NB4 (cell line): ENCODE results near the gene IL3RA.

Experiments used
- DNase-seq: peaks from one replicate; pipeline ENCODE4 v3.0.0; 2010; ENCODE audit warnings: low read depth
- H3K4me3 ChIP-seq: one replicate; pipeline ENCODE4 v1.5.1; 2011; ENCODE audit warnings: mild to moderate bottlenecking, low read depth, low read length, moderate library complexity
- MYC ChIP-seq: IDR thresholded peaks from 2 replicates; pipeline ENCODE4 v1.6.1; 2011; ENCODE audit warnings: low read depth, low read length
- POLR2A ChIP-seq: IDR thresholded peaks from 2 replicates; pipeline ENCODE4 v1.6.1; 2011; ENCODE audit warnings: mild to moderate bottlenecking; ENCODE audit not compliant: insufficient read length; ENCODE audit errors: extremely low read depth
- TF ChIP-seq, protein P1 (sequence below): IDR thresholded peaks from 2 replicates; pipeline ENCODE4 v1.6.1; 2011; ENCODE audit warnings: low read depth, low read length
- TF ChIP-seq, protein P2 (sequence below): IDR thresholded peaks from one replicate; pipeline ENCODE4 v1.5.1; 2012; ENCODE audit warnings: low read depth, low read length

The IL3RA gene

DNA sequence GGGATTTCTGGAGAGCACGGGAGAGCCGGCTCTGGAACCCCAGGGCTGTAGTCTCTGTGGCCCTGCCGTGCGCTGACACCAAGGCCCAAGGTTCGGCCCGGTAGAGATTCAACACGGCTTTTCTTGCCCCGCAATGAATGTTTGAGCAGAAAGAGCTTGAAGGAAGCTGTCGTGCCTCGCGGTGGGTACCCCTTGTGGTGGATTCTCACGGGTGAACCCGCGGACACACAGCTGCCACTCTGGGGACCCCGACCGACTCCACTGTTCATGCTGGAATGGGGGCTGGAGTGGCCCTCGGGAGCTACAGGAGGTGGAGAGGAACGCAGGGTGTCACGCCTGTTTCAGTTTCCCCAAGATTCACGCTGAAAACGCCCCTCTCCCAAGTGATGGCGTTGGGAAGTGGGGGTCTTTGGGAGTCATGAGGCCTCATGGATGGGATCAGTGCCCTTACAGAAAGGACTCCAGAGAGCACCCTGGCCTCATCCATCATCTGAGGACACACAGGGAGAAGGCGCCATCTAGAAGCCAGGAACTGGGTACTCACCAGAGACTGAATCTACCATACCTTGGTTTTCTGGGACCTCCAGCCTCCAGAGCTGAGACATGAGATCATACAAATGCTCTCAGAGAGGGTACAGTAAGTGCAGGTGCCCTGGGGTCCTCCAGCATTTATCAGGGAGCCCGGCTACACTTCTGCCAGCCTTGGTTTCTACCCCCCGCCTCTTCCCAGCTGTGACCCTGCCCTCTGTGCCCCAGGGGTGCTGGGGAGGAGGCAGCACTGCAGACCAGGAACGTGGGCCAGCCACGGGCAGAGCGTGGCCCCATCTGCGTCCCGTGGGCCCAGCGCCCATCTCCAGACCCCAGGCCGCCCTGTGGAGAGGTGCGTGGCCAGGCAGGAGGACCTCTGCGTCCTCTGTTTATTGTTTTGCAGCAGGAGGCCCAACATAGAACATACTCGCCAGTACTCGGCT, 49.0 kb downstream of the IL3RA start:
- no peak for DNase-seq
- TF ChIP-seq, protein P1, sequence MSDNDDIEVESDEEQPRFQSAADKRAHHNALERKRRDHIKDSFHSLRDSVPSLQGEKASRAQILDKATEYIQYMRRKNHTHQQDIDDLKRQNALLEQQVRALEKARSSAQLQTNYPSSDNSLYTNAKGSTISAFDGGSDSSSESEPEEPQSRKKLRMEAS, result no peak
- TF ChIP-seq POLR2A (no peak), MYC (no peak)
- TF ChIP-seq, protein P2, sequence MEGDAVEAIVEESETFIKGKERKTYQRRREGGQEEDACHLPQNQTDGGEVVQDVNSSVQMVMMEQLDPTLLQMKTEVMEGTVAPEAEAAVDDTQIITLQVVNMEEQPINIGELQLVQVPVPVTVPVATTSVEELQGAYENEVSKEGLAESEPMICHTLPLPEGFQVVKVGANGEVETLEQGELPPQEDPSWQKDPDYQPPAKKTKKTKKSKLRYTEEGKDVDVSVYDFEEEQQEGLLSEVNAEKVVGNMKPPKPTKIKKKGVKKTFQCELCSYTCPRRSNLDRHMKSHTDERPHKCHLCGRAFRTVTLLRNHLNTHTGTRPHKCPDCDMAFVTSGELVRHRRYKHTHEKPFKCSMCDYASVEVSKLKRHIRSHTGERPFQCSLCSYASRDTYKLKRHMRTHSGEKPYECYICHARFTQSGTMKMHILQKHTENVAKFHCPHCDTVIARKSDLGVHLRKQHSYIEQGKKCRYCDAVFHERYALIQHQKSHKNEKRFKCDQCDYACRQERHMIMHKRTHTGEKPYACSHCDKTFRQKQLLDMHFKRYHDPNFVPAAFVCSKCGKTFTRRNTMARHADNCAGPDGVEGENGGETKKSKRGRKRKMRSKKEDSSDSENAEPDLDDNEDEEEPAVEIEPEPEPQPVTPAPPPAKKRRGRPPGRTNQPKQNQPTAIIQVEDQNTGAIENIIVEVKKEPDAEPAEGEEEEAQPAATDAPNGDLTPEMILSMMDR, result no peak
- H3K4me3 ChIP-seq, result no peak overlapping the region

DNA sequence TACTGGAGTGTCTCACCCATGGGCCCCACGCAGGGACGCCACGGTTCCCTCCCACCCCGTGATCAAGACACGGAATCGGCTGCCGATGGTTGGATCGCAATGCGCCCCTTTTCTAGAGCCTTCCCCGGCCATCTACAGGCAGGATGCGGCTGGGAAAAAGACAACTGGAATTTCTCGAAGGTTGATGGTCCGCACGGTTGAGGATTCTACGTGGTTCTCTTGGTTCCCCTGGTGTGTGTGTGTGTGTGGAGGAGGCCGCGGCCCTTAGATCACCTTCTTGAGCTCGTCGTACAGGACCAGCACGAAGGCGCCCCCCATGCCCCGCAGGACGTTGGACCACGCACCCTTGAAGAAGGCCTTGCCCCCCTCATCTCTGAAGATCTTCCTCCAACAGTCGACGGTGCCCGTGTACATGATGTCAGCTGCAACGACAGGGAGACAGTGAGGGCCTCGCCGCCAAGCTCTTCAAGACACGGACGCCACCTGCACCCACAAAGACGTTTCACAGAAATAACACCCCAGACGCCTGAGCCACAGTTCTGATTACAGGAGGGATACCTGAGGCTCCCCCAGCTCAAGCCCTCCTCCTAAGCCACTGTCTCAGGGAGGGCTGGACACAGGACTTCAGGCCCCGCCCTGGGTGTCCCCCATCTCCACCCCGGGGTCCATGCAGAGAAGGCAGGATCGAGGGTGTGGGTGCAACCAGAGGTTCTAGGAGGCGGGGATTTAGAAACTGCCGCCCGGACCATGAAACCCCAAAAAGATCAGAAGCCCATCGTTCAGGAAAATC, 49.9 kb downstream of the IL3RA start:
- DNase-seq, result no peak
- TF ChIP-seq, protein P2, result no peak
- TF ChIP-seq MYC (no peak), POLR2A (no peak)
- TF ChIP-seq, protein P1, result no peak
- H3K4me3 ChIP-seq, result no peak overlapping the region

DNA sequence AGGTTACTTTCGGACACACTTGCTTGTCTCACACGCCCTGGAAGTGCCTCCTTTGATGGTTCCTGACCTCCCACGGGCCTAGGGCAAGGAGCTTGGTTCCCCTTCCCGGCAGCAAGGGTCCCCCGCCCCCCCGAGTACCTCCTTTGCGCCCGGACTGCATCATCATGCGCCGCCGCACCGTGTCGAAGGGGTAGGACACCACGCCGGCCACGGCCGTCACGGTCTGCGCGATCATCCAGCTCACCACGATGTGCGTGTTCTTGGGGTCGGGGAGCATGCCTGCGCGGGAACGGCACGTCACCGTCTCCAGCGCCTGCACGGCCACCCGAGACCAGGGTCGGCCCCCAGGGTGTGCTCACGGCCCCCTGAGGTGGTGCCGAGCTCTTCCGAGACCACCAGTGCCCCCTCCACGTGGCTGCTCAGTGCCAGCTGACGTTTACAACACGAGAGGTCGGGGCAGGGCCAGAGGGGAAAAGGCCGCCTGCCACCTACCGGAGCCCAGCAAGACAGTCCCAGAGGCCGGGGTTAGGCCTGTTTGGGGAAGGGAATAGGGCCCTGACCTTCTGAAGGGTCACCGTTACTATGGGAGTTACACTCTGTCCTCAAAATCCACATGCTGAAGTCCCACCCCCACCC, 50.7 kb downstream of the IL3RA start:
- no peak for DNase-seq
- TF ChIP-seq MYC (no peak), POLR2A (no peak)
- TF ChIP-seq, protein P2, result no peak
- TF ChIP-seq, protein P1, result no peak
- H3K4me3 ChIP-seq, result no peak overlapping the region

DNA sequence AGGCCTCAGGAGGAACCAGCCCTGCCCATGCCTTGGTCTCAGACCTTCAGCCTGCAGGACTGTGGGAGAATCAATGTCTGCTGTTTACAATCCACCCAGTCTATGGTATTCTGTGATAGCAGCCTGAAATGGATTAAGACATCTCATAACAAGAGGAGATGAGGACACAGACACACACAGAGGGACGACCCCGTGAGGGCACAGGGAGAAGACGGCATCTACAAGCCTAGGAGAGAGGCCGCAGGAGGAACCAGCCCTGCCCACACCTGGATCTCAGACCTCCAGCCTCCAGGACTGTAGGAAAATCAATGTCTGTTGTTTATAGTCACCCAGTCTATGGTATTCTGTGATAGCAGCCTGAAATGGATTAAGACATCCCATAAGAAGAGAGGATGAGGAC, 52.1 kb downstream of the IL3RA start:
- no peak for TF ChIP-seq POLR2A
- TF ChIP-seq MYC, result no peak
- TF ChIP-seq, protein P1, result no peak
- TF ChIP-seq, protein P2, result no peak
- DNase-seq, result no peak
- no peak overlapping the region for H3K4me3 ChIP-seq

DNA sequence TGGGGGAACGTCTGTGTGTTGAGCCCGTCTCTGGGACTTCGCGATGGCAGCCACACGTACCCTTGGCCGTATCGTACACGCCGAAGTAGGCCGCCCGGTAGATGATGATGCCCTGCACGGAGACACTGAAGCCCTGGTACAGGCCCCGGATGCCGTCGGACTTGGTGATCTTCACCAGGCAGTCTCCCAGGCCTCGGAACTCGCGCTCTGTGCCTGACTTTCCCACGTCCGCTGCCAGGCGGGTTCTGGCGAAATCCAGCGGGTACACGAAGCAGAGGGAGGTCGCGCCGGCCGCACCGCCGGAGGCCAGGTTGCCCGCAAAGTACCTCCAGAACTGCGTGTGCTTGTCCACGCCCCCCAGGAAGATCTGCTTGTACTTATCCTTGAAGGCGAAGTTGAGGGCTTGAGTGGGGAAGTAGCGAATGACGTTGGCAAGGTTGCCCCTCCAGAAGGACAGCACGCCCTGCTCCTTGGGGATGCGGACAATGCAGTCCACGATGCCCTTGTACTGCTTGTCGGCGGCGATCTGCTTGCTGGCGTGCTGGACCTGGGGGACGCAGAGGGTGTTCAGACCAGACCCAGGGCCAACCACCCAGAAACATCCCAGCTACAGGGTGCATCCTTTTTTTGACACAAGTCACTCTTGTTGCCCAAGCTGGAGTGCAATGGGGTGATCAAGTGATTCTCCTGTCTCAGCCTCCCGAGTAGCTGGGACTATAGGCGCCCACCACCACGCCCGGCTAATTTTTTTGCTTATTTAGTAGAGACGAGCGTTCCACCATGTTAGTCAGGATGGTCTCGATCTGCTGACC, 52.8 kb downstream of the IL3RA start:
- no peak for DNase-seq
- TF ChIP-seq, protein P2, result no peak
- TF ChIP-seq, protein P1, result no peak
- TF ChIP-seq MYC (no peak), POLR2A (no peak)
- H3K4me3 ChIP-seq, result no peak overlapping the region
